ENCODE measurements around the gene URB1.
"Not testable (repeated sequence)": the region's sequence is repeated elsewhere in the genome, so short reads cannot be mapped to it uniquely, and the experiment has no call there.

URB1 gene

DNA sequence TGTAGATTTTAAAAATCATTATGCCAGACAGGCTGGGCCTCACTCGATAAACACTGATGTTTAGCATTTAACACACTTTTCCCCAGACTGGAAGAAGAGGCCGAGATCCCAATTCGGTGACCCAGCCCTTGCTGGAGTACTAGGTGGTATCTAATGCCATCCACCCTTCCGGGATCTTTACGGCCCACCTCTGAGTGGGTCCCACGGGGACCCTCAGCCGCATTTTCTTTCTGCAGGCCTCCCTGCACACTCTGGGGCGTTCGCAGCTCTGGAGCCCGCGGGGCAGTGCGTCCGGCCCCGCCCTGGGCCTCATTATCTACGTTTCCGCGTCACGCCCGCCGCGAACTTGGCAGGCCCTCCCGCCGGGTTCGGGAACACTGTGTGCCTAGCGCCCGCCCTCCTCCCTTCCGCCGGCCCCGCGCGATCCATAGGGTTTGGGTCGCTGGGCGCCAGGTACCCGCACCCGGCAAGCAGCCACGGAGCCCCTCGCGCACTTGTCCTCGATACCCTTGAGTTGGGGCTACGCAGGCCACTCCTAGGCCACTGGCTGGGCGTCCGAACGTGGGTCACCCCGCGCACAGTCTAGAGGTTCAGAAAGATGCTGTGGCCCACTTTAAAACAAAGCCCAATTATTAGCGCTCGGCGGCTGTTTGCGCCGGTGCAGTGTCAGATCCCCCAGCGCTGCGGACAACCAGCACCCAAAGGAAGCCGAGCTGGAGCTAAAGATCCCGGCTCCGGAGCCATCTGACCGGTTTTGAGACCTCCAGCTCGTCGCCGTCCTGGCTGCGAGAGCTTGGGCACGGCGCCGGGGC, 18.7 kb upstream of the URB1 start:
- DNase-seq (ENCODE audit: low read depth in 2 of 3, low spot score in 2 of 3): peak; percentile 40 to 48 (median 44)

- no peak for DNase-seq (ENCODE audit: low read depth in 2 of 3, low spot score in 2 of 3)
Measured at GRCh38 chr21:32410916-32411315, 18.1 kb upstream of the URB1 start.

- no peak for DNase-seq (ENCODE audit: low read depth in 2 of 3, low spot score in 2 of 3)
Measured at GRCh38 chr21:32410291-32410690, 17.5 kb upstream of the URB1 start.

- DNase-seq (ENCODE audit: low read depth in 2 of 3, low spot score in 2 of 3): no peak
Measured at GRCh38 chr21:32406405-32406804, 13.6 kb upstream of the URB1 start.

GRCh38 chr21:32403201-32403777, 10.5 kb upstream of the URB1 start:
- peak in 1 of 3 experiments; percentile 33 for DNase-seq (ENCODE audit: low read depth in 2 of 3, low spot score in 2 of 3)

GRCh38 chr21:32393677-32394001, 827 bp upstream of the URB1 start:
- DNase-seq (ENCODE audit: low read depth in 2 of 3, low spot score in 2 of 3): no peak

GRCh38 chr21:32392299-32392879, 423 bp downstream of the URB1 start:
- DNase-seq (ENCODE audit: low read depth in 2 of 3, low spot score in 2 of 3): no peak

- DNase-seq (ENCODE audit: low read depth in 2 of 3, low spot score in 2 of 3): no peak
Measured at GRCh38 chr21:32391755-32392154, 1.1 kb downstream of the URB1 start.

DNA sequence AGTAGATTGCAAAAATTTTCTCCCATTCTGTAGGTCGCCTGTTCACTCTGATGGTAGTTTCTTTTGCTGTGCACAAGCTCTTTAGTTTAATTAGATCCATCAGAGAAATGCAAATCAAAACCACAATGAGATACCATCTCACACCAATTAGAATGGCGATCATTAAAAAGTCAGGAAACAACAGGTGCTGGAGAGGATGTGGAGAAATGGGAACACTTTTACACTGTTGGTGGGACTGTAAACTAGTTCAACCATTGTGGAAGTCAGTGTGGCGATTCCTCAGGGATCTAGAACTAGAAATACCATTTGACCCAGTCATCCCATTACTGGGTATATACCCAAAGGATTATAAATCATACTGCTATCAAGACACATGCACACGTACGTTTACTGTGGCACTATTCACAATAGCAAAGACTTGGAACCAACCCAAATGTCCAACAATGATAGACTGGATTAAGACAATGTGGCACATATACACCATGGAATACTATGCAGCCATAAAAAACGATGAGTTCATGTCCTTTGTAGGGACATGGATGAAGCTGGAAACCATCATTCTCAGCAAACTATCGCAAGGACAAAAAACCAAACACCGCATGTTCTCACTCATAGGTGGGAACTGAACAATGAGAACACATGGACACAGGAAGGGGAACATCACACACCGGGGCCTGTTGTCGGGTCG, 2.1 kb downstream of the URB1 start:
- not testable (repeated sequence) for DNase-seq (ENCODE audit: low read depth in 2 of 3, low spot score in 2 of 3)

DNA sequence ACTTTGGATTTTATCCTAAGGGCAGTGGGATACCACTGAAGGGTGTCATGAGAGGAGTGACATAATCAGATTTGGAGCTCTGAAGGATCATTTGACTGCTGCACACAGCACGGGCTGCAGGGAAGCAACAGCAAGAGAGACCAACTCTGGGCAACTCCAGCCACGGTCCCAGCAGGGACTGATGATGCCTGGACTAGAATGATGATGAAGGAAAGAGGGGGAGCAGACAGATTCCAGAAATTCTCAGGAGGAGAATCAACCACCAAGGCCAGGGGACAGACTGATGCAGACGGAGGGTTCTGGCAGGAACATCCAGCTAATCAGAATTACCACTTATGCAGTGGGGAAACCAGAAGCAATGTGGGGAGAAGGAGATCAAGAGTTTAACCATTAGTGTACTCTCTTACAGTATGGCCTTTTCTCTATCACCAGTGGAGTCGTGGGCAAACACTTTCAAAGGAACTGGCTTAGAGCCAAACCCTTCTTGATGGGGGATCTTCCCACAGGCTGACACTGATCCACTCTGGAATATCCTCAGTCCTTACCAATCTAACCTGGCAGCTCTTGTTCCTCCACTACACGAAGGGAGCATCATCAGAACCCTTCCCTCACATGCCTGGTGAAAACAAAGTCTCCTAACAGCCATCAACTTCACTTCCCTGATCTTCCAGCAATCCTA, 3.3 kb downstream of the URB1 start:
- no peak for DNase-seq (ENCODE audit: low read depth in 2 of 3, low spot score in 2 of 3)

- no peak for DNase-seq (ENCODE audit: low read depth in 2 of 3, low spot score in 2 of 3)
Measured at GRCh38 chr21:32388306-32388705, 4.5 kb downstream of the URB1 start.

DNA sequence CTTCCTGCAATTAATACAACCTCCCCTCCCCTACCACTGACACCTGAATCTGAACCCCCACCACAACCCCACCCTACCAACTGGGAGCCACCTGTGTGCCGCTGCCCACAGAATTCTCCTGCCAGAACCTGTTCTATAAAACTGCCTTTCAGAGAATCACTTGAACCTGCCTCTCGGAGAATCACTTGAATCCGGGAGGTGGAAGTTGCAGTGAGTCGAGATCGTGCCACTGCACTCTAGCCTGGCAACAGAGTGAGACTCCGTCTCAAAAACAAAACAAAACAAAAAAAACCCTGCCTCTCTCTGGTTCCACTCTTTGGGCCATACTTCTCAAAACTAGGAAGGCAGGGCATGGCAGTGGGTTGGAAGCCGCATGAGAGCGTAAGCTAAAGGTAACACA, 5.7 kb downstream of the URB1 start:
- no peak for DNase-seq (ENCODE audit: low read depth in 2 of 3, low spot score in 2 of 3)

DNA sequence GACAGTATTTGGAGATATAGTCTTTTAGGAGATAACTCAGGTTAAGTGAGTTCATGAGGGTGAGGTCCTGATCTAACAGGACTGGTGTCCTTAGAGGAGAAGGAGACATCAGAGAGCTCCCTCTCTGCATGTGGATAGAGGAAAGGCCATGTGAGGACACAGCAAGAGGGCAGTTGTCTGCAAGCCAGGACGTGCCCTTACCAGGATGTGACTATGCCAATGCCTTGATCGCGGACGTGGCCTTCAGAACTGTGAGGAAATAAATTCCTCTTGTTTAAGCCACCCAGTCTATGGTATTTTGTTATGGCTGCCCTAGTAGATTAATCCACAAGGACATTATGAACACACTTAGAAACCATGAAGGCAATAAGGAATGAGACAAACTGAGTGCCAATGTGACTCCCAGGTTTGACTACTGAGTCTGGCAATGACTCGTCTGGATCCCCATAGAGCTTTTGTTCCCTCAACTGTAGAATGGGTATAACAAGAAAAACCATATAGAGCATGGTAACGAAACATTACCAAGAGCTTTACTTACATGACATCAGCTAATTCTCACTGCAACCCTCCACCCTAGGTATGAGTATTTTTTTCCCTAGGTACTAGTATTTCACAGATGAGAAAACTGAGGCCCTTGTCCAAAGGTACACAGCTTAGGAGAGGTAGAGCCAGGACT, 6.5 kb downstream of the URB1 start:
- DNase-seq (ENCODE audit: low read depth in 2 of 3, low spot score in 2 of 3): no peak

- no peak for DNase-seq (ENCODE audit: low read depth in 2 of 3, low spot score in 2 of 3)
Measured at GRCh38 chr21:32383812-32384211, 9.0 kb downstream of the URB1 start.

GRCh38 chr21:32382108-32382644, 10.6 kb downstream of the URB1 start:
- DNase-seq (ENCODE audit: low read depth in 2 of 3, low spot score in 2 of 3): no peak

- no peak for DNase-seq (ENCODE audit: low read depth in 2 of 3, low spot score in 2 of 3)
Measured at GRCh38 chr21:32381571-32381970, 11.2 kb downstream of the URB1 start.

- no peak for DNase-seq (ENCODE audit: low read depth in 2 of 3, low spot score in 2 of 3)
Measured at GRCh38 chr21:32380940-32381339, 11.9 kb downstream of the URB1 start.

GRCh38 chr21:32378956-32379355, 13.9 kb downstream of the URB1 start:
- no peak for DNase-seq (ENCODE audit: low read depth in 2 of 3, low spot score in 2 of 3)

DNA sequence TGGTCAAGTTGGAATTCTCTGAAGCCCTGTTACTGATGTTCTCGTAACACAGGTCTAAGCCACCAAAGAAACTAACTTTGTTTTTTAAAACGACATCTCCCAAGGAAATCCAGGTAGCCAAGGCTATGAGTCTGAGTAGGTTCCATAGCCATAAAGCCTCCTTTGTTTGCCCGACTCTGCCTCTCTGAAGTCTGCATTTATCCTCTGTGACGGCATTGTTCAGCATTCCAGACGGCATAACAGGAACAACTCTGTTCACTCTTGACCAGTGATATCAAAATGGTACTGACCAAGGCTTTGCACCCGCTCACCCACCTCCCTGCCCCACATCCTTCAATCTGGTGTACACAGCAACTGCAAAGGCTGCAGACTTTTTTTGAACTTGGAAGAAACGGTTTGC, 14.8 kb downstream of the URB1 start:
- DNase-seq (ENCODE audit: low read depth in 2 of 3, low spot score in 2 of 3): no peak

DNA sequence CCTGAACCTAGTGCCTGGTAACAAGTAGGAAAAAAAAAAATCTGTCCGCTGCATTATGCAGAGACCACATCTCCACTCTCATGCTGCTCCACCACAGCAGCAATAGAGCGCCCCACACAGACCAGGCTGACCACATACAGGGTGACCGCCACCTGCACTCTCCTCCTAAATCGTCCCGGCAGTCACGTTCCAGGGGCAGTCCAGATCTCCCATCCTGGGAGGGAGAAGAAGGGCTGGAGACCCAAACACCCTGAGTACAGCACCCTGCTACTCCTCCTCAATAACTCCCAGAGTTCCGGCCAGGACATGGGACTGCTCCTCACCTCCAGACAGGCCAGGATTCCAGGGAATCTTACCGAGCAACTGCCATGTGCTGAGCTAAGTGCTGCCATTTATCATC, 15.3 kb downstream of the URB1 start:
- no peak for DNase-seq (ENCODE audit: low read depth in 2 of 3, low spot score in 2 of 3)

DNA sequence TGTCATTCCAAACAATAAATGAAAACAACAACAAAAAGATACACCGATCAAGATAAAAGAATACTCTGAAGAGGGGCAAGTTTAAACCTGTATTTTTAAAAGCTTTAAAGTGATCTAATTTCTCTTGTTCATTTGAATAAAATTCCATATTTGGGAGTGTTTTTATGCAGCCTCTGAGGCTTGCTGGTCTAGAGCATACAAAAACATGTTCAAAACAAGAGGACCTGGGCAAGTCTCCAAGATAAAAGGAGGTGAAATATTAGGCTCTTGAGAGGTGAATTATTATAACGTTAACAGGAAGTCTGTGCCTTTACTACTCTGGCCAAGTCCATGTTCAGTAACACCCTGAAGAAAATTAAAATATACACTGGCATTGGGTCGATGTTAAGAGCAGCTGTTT, 20.1 kb downstream of the URB1 start:
- DNase-seq (ENCODE audit: low read depth in 2 of 3, low spot score in 2 of 3): no peak

Data from activated CD8-positive, alpha-beta memory T cell treated with anti-CD3 and anti-CD28 coated beads for 48 hours (primary cell).